Loucy (cell line): Measurements from ENCODE around the gene SH3GL1.

Source experiments
- EZH2phosphoT487 ChIP-seq: fragments of 200-600 bp; IDR thresholded peaks from 2 replicates; pipeline ENCODE4 v1.6.1; 2018; ENCODE audit warnings: antibody characterized with exemption, mild to moderate bottlenecking, moderate library complexity, borderline replicate concordance
- TF ChIP-seq, protein P1 (sequence below): fragments of 200-600 bp; sonication (generic); conservative IDR thresholded peaks from 2 replicates; pipeline ENCODE4 v1.5.1; 2014; ENCODE audit warnings: mild to moderate bottlenecking, antibody characterized with exemption, low read length

DNA sequence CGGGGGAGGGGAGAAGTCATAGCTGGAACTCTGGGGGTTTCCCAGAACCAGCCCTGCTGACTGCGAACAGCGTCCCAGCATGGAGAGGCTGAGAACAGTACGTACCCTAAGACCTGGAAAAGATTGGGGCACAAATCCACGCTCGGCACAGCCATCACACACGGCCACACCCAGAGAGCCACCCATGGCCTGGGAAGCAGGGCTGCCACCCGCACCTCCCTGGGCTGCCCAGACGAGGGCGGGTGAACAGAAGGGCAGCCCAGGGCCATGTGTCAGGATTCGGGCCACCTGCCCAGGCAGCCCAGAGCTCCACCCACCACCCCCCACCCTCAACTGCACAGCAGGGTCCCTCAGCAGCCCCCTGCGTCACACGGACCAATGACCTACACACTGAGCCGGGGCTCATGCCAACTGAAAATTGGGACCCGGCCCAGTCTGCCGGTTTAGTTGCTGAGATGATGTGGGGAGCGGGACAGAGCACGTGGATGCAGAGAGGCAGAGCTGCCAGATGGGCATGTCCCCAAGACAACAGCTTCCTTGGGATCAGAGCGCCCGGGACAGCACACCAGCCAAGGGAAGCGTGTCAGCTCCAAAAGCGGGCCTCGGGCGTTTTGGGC is 48.8 kb upstream of the SH3GL1 start:
- TF ChIP-seq, protein P1, sequence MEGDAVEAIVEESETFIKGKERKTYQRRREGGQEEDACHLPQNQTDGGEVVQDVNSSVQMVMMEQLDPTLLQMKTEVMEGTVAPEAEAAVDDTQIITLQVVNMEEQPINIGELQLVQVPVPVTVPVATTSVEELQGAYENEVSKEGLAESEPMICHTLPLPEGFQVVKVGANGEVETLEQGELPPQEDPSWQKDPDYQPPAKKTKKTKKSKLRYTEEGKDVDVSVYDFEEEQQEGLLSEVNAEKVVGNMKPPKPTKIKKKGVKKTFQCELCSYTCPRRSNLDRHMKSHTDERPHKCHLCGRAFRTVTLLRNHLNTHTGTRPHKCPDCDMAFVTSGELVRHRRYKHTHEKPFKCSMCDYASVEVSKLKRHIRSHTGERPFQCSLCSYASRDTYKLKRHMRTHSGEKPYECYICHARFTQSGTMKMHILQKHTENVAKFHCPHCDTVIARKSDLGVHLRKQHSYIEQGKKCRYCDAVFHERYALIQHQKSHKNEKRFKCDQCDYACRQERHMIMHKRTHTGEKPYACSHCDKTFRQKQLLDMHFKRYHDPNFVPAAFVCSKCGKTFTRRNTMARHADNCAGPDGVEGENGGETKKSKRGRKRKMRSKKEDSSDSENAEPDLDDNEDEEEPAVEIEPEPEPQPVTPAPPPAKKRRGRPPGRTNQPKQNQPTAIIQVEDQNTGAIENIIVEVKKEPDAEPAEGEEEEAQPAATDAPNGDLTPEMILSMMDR: no peak
- TF ChIP-seq EZH2phosphoT487: no peak
